HCT116 (cell line): ENCODE measurements around the gene LPAR3. TPM values are rescaled to one million over a fixed set of nuclear protein-coding genes. Genes with fewer than 3 reads are reported as not detected.

Experiments
- ATAC-seq: fragments of 200-7000 bp; cut with Tn5 transposase; 2 replicates; pipeline ENCODE4 v1.9.1; 2020; ENCODE audit warnings: mild to moderate bottlenecking, moderate library complexity
- BruUV-seq: library from RNA; stranded (reverse); fragments of 400-500 nt; replicated peaks from 2 replicates; lab custom pipeline; 2021; lab: Mats Ljungman, UMichigan
- CTCF ChIA-PET: fragments of 300-600 bp; sonication (Branson Sonifier 250); formaldehyde crosslinking; loops from one replicate; lab custom pipeline; 2021; ENCODE audit warnings: antibody characterized with exemption; lab: Charles Lee
- POLR2A ChIA-PET: fragments of 300-600, 350-600 bp; sonication (Branson Sonifier 250); formaldehyde crosslinking; loops from one replicate; lab custom pipeline; 2021; ENCODE audit warnings: antibody characterized with exemption; lab: Charles Lee
- RAD21 ChIA-PET, 2 experiments: fragments of 300-600 bp; sonication (Branson Sonifier 250); formaldehyde crosslinking; loops; one replicate each; lab custom pipeline; 2023; ENCODE audit warnings: low total read pairs in 2 of 2; ENCODE audit not compliant: uncharacterized antibody in 2 of 2, unreplicated experiment in 2 of 2, low non-redundant PET in 1 of 2; lab: Charles Lee
- DNase-seq: peaks from one replicate; pipeline ENCODE4 v3.0.0-alpha.2; 2010; ENCODE audit warnings: low read depth, low spot score
- H2AFZ ChIP-seq: fragments of 200-600 bp; shearing (Covaris generic), sonication (generic); 2 replicates; pipeline ENCODE4 v1.6.1; 2017; ENCODE audit warnings: low read depth, mixed run types, mixed read lengths, antibody characterized with exemption, low read length; ENCODE audit not compliant: poor library complexity, severe bottlenecking
- H3K27ac ChIP-seq: 2 replicates; pipeline ENCODE4 v1.5.1; 2012; ENCODE audit warnings: low read depth, low read length
- H3K27me3 ChIP-seq: fragments of 200-600 bp; sonication (generic); 2 replicates; pipeline ENCODE4 v1.6.1; 2016; ENCODE audit warnings: mixed run types, low read length, mixed read lengths; ENCODE audit not compliant: insufficient read depth
- H3K36me3 ChIP-seq, 2 experiments: fragments of 200-500 bp in 1 of 2; fragments of 200-600 bp in 1 of 2; sonication (Bioruptor generic) in 1 of 2; sonication (generic) in 1 of 2; 2 replicates each; pipeline versions ENCODE4 v1.5.1 to v1.6.1; 2014 to 2016; ENCODE audit warnings: low read length in 2 of 2, inconsistent platforms in 1 of 2, mixed read lengths in 1 of 2, mixed run types in 1 of 2; ENCODE audit not compliant: insufficient read depth in 2 of 2, control insufficient read depth in 1 of 2
- H3K4me1 ChIP-seq, 2 experiments: fragments of 200-600 bp in 1 of 2; sonication (generic) in 1 of 2; 2 replicates each; pipeline versions ENCODE4 v1.5.1 to v1.6.1; 2012 to 2017; ENCODE audit warnings: low read length in 2 of 2, inconsistent platforms in 1 of 2, mild to moderate bottlenecking in 1 of 2, mixed read lengths in 1 of 2, mixed run types in 1 of 2, moderate library complexity in 1 of 2; ENCODE audit not compliant: insufficient read depth in 2 of 2, control insufficient read depth in 1 of 2
- H3K4me2 ChIP-seq: fragments of 200-600 bp; sonication (generic); 2 replicates; pipeline ENCODE4 v1.6.1; 2017; ENCODE audit warnings: mixed run types, low read length, mixed read lengths
- H3K4me3 ChIP-seq, 2 experiments: fragments of 200-600 bp in 1 of 2; sonication (generic) in 1 of 2; replicated peaks in 1 of 2; 2 replicates each; pipeline ENCODE4 v1.5.1; 2011 to 2016; ENCODE audit warnings: low read length in 2 of 2, control low read depth in 1 of 2, low read depth in 1 of 2, mild to moderate bottlenecking in 1 of 2, mixed read lengths in 1 of 2, mixed run types in 1 of 2
- H3K79me2 ChIP-seq: fragments of 200-600 bp; sonication (generic); 2 replicates; pipeline ENCODE4 v1.6.1; 2017; ENCODE audit warnings: mild to moderate bottlenecking, mixed run types, low read length, moderate library complexity, mixed read lengths; ENCODE audit not compliant: insufficient read depth
- H3K9ac ChIP-seq: fragments of 200-600 bp; sonication (generic); 2 replicates; pipeline ENCODE4 v1.6.1; 2016; ENCODE audit warnings: low read length, mixed read lengths
- H3K9me2 ChIP-seq: fragments of 200-600 bp; sonication (generic), shearing (Covaris generic); 2 replicates; pipeline ENCODE4 v1.6.1; 2017; ENCODE audit warnings: mixed run types, mild to moderate bottlenecking, moderate library complexity; ENCODE audit not compliant: insufficient read depth
- H3K9me3 ChIP-seq, 2 experiments: fragments of 200-500 bp in 1 of 2; fragments of 200-600 bp in 1 of 2; sonication (Bioruptor generic) in 1 of 2; sonication (generic) in 1 of 2; 2 replicates each; pipeline ENCODE4 v1.6.1; 2014 to 2017; ENCODE audit warnings: low read length in 2 of 2, mixed read lengths in 2 of 2, inconsistent platforms in 1 of 2, low read depth in 1 of 2, mild to moderate bottlenecking in 1 of 2, mixed run types in 1 of 2, moderate library complexity in 1 of 2; ENCODE audit not compliant: control insufficient read depth in 1 of 2, insufficient read depth in 1 of 2
- H4K20me1 ChIP-seq: fragments of 200-600 bp; sonication (generic), shearing (Covaris generic); 2 replicates; pipeline ENCODE4 v1.6.1; 2017; ENCODE audit warnings: mixed run types, mild to moderate bottlenecking, moderate library complexity; ENCODE audit not compliant: insufficient read depth
- CBX3 ChIP-seq: IDR thresholded peaks from 2 replicates; pipeline ENCODE4 v1.6.1; 2012; ENCODE audit warnings: low read depth
- EGR1 ChIP-seq: IDR thresholded peaks from 2 replicates; pipeline ENCODE4 v1.6.1; 2012; ENCODE audit warnings: low read depth
- EZH2phosphoT487 ChIP-seq: fragments of 200-600 bp; IDR thresholded peaks from 2 replicates; pipeline ENCODE4 v1.6.1; 2018; ENCODE audit warnings: antibody characterized with exemption, borderline replicate concordance
- JUND ChIP-seq: IDR thresholded peaks from 2 replicates; pipeline ENCODE4 v1.6.1; 2012
- POLR2A ChIP-seq: IDR thresholded peaks from 2 replicates; pipeline ENCODE4 v1.7.0; 2011; ENCODE audit warnings: borderline replicate concordance; ENCODE audit not compliant: insufficient read depth, insufficient read length; ENCODE audit errors: extremely low read depth
- POLR2AphosphoS5 ChIP-seq: IDR thresholded peaks from 2 replicates; pipeline ENCODE4 v1.6.1; 2011; ENCODE audit warnings: mild to moderate bottlenecking, low read depth, low read length, moderate library complexity
- RAD21 ChIP-seq: IDR thresholded peaks from 2 replicates; pipeline ENCODE4 v1.6.1; 2012; ENCODE audit warnings: low read depth, mild to moderate bottlenecking
- SIN3A ChIP-seq: IDR thresholded peaks from 2 replicates; pipeline ENCODE4 v1.6.1; 2012; ENCODE audit warnings: low read depth
- SRF ChIP-seq: IDR thresholded peaks from 2 replicates; pipeline ENCODE4 v1.6.1; 2012; ENCODE audit warnings: low read depth
- TCF7L2 ChIP-seq: IDR thresholded peaks from 2 replicates; pipeline ENCODE4 v1.7.0; 2011; ENCODE audit warnings: borderline replicate concordance, inconsistent platforms; ENCODE audit not compliant: insufficient read depth, insufficient read length; ENCODE audit errors: extremely low read depth
- ZFX ChIP-seq: fragments of 450-650 bp; IDR thresholded peaks from 2 replicates; pipeline ENCODE4 v1.6.1; 2017
- ZNF274 ChIP-seq: fragments of 200-500 bp; sonication (Bioruptor generic); IDR thresholded peaks from 2 replicates; pipeline ENCODE4 v1.6.1; 2014; ENCODE audit warnings: mild to moderate bottlenecking, low read depth, low read length, inconsistent platforms
- intact Hi-C: fragments of 100-400 bp; cut with micrococcal nuclease; formaldehyde crosslinking; loops from 2 replicates; pipeline ENCODE4 v1.10.0; 2022
- total RNA-seq: library from RNA; stranded (reverse); gene quantifications from one replicate; pipeline ENCODE4 v1.2.1, GENCODE V29; 2021; ENCODE audit not compliant: unreplicated experiment
- TF ChIP-seq, protein P1 (sequence below): IDR thresholded peaks from 2 replicates; pipeline ENCODE4 v1.6.1; 2012; ENCODE audit warnings: low read depth
- TF ChIP-seq, protein P2 (sequence below): IDR thresholded peaks from 2 replicates; pipeline ENCODE4 v1.6.1; 2011; ENCODE audit warnings: mild to moderate bottlenecking, low read length, moderate library complexity; ENCODE audit not compliant: insufficient replicate concordance; ENCODE audit errors: extremely low read depth
- TF ChIP-seq, protein P3 (sequence below): IDR thresholded peaks from 2 replicates; pipeline ENCODE4 v1.6.1; 2012

The LPAR3 gene
- total RNA-seq, 1 experiment from 2014 or later, result 27.2 TPM

DNA sequence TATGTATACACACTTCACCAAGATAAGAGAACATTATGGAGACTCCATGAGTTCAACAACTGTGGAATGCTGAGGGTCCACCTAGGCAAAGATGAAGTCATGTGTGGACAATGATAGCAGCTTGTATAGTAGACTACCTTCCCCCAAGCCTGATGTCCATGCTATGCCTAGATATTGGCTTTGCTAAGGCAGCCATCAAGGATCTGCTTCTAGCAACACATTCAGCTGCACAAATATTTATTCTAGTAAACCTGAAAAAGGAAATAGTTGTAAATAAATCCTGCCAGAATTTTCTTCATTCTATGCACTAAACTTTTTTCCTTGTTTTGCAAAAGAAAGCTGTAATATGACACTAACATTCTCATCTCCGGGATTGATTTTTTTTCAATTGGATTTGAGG, 7.0 kb upstream of the LPAR3 start:
- Histone ChIP-seq H3K27ac (no peak overlapping the region), H3K4me3 (no peak overlapping the region), H3K27me3 (no peaks in the 10 kb centered on the region), H3K36me3 (no peaks in the 10 kb centered on the region), H3K79me2 (no peaks in the 10 kb centered on the region), H3K9me3 (no peaks in the 10 kb centered on the region; a peak in 1 of 4 replicates), H3K9me2 (no peaks in the 10 kb centered on the region), H3K4me2 (no peak overlapping the region), H2AFZ (no peak overlapping the region), H3K4me1 (no peaks in the 10 kb centered on the region), H4K20me1 (no peaks in the 10 kb centered on the region), H3K9ac (no peak overlapping the region)
- CTCF ChIA-PET, result no interaction called here
- POLR2A ChIA-PET, result no interaction called here
- no TSS peak for BruUV-seq
- intact Hi-C loops, result no loop called here
- ATAC-seq, result no peak
- TF ChIP-seq ZNF274 (no peak), ZFX (no peak), EGR1 (no peak), CBX3 (no peak), SRF (no peak), SIN3A (no peak), POLR2AphosphoS5 (no peak), JUND (no peak), RAD21 (no peak), TCF7L2 (no peak), POLR2A (no peak), EZH2phosphoT487 (no peak)
- TF ChIP-seq, protein P1, sequence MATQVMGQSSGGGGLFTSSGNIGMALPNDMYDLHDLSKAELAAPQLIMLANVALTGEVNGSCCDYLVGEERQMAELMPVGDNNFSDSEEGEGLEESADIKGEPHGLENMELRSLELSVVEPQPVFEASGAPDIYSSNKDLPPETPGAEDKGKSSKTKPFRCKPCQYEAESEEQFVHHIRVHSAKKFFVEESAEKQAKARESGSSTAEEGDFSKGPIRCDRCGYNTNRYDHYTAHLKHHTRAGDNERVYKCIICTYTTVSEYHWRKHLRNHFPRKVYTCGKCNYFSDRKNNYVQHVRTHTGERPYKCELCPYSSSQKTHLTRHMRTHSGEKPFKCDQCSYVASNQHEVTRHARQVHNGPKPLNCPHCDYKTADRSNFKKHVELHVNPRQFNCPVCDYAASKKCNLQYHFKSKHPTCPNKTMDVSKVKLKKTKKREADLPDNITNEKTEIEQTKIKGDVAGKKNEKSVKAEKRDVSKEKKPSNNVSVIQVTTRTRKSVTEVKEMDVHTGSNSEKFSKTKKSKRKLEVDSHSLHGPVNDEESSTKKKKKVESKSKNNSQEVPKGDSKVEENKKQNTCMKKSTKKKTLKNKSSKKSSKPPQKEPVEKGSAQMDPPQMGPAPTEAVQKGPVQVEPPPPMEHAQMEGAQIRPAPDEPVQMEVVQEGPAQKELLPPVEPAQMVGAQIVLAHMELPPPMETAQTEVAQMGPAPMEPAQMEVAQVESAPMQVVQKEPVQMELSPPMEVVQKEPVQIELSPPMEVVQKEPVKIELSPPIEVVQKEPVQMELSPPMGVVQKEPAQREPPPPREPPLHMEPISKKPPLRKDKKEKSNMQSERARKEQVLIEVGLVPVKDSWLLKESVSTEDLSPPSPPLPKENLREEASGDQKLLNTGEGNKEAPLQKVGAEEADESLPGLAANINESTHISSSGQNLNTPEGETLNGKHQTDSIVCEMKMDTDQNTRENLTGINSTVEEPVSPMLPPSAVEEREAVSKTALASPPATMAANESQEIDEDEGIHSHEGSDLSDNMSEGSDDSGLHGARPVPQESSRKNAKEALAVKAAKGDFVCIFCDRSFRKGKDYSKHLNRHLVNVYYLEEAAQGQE, result no peak
- TF ChIP-seq, protein P2, sequence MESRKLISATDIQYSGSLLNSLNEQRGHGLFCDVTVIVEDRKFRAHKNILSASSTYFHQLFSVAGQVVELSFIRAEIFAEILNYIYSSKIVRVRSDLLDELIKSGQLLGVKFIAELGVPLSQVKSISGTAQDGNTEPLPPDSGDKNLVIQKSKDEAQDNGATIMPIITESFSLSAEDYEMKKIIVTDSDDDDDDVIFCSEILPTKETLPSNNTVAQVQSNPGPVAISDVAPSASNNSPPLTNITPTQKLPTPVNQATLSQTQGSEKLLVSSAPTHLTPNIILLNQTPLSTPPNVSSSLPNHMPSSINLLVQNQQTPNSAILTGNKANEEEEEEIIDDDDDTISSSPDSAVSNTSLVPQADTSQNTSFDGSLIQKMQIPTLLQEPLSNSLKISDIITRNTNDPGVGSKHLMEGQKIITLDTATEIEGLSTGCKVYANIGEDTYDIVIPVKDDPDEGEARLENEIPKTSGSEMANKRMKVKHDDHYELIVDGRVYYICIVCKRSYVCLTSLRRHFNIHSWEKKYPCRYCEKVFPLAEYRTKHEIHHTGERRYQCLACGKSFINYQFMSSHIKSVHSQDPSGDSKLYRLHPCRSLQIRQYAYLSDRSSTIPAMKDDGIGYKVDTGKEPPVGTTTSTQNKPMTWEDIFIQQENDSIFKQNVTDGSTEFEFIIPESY, result no peak
- TF ChIP-seq, protein P3, sequence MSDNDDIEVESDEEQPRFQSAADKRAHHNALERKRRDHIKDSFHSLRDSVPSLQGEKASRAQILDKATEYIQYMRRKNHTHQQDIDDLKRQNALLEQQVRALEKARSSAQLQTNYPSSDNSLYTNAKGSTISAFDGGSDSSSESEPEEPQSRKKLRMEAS, result no peak
- no peak for DNase-seq
- RAD21 ChIA-PET, result no interaction called here
